HG03045 (cell line): ENCODE data around the gene SLC5A3.

ENCODE experiments used
- ATAC-seq: cut with Tn5 transposase; IDR thresholded peaks from one replicate; pipeline ENCODE4 v1.9.1; 2021; ENCODE audit warnings: mild to moderate bottlenecking, moderate library complexity; ENCODE audit not compliant: unreplicated experiment

SLC5A3 gene

GRCh38 chr21:34073032-34073748 is at the start of gene SLC5A3, which contains the start of gene MRPS6:
TSS of gene SLC5A3 (plus strand) at chr21:34073578. CDS start at chr21:34095199, 21,621 bp downstream.
TSS of gene MRPS6 (plus strand) at chr21:34073578. CDS start at chr21:34073701, 123 bp downstream.
- ATAC-seq = peak; percentile 80

- no peak for ATAC-seq
Observed at GRCh38 chr21:34023691-34024373, 49.5 kb upstream of the SLC5A3 start.

GRCh38 chr21:34024374-34024693 is 49.0 kb upstream of the SLC5A3 start:
- no peak for ATAC-seq

GRCh38 chr21:34027721-34028461 is 45.5 kb upstream of the SLC5A3 start:
- no peak for ATAC-seq

- ATAC-seq = peak; percentile 94
Observed at GRCh38 chr21:34029743-34030528, 43.4 kb upstream of the SLC5A3 start.

GRCh38 chr21:34031835-34032370 is 41.5 kb upstream of the SLC5A3 start:
- ATAC-seq = no peak

- ATAC-seq = no peak
Observed at GRCh38 chr21:34034369-34035014, 38.9 kb upstream of the SLC5A3 start.

GRCh38 chr21:34035619-34036354 is 37.6 kb upstream of the SLC5A3 start:
- no peak for ATAC-seq

GRCh38 chr21:34037009-34037795 is 36.2 kb upstream of the SLC5A3 start:
- no peak for ATAC-seq

GRCh38 chr21:34039678-34040382 is 33.5 kb upstream of the SLC5A3 start:
- no peak for ATAC-seq

GRCh38 chr21:34042735-34043134 is 30.6 kb upstream of the SLC5A3 start:
- ATAC-seq = no peak

- ATAC-seq = no peak
Observed at GRCh38 chr21:34043333-34043732, 30.0 kb upstream of the SLC5A3 start.

GRCh38 chr21:34046917-34047316 is 26.5 kb upstream of the SLC5A3 start:
- no peak for ATAC-seq

GRCh38 chr21:34047835-34048234 is 25.5 kb upstream of the SLC5A3 start:
- ATAC-seq = no peak

GRCh38 chr21:34052171-34052570 is 21.2 kb upstream of the SLC5A3 start:
- ATAC-seq = no peak

GRCh38 chr21:34054259-34054658 is 19.1 kb upstream of the SLC5A3 start:
- ATAC-seq = no peak

- ATAC-seq = no peak
Observed at GRCh38 chr21:34055615-34056014, 17.8 kb upstream of the SLC5A3 start.

- no peak for ATAC-seq
Observed at GRCh38 chr21:34061983-34062382, 11.4 kb upstream of the SLC5A3 start.
